ENCODE measurements around the gene CEACAM16.

DNA sequence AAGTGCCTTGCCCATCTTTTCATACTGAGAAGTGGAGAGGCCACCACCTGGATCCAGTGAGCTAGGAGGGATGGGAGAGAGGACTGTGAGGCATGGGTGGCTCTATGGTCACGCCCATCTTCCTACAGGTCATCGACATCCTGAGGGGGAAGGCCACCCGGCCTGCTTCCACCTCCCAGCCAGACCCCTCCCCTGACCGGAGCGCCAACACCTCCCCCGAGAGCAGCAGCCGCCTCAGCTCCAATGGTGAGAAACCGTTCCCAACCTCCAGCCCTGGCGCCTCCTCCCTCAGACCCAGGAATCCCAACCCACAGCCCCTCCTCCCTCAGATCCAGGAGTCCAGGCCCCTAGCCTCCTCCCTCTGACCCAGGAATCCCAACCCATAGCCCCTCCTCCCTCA is 59.6 kb downstream of the CEACAM16 start:
- TF ChIP-seq EZH2 (IDR thresholded peaks at IDR 0.05; ENCODE audit: low read length, unreplicated experiment) (no peak), EZH2phosphoT487 (IDR thresholded peaks at IDR 0.05; ENCODE audit: borderline replicate concordance, low read length) (no peak)
- TF ChIP-seq, protein P1, sequence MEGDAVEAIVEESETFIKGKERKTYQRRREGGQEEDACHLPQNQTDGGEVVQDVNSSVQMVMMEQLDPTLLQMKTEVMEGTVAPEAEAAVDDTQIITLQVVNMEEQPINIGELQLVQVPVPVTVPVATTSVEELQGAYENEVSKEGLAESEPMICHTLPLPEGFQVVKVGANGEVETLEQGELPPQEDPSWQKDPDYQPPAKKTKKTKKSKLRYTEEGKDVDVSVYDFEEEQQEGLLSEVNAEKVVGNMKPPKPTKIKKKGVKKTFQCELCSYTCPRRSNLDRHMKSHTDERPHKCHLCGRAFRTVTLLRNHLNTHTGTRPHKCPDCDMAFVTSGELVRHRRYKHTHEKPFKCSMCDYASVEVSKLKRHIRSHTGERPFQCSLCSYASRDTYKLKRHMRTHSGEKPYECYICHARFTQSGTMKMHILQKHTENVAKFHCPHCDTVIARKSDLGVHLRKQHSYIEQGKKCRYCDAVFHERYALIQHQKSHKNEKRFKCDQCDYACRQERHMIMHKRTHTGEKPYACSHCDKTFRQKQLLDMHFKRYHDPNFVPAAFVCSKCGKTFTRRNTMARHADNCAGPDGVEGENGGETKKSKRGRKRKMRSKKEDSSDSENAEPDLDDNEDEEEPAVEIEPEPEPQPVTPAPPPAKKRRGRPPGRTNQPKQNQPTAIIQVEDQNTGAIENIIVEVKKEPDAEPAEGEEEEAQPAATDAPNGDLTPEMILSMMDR (conservative IDR thresholded peaks at IDR 0.05; ENCODE audit: low read depth, low read length): no peak

Data from PC-3 (cell line).